ENCODE data around the gene HK3.

HK3 gene

GRCh38 chr5:176899296-176899891, at the start of gene HK3:
TSS of gene HK3 (minus strand) at chr5:176899346. CDS start at chr5:176896159, 3,187 bp downstream.
- in situ Hi-C loops (cut with MboI; ENCODE audit: low pct_unique_long_range_greater_than_20kb, low sequenced_read_pairs, unreplicated experiment) = no loop called here
- no peak for TF ChIP-seq CTCF (IDR thresholded peaks at IDR 0.05; ENCODE audit: extremely low read depth, insufficient read depth, missing control alignments)

GRCh38 chr5:176948458-176948857, 49.3 kb upstream of the HK3 start:
- no peak for TF ChIP-seq CTCF (IDR thresholded peaks at IDR 0.05; ENCODE audit: extremely low read depth, insufficient read depth, missing control alignments)

More at GRCh38 chr5:176899296-176899891, at the start of gene HK3:
- DNase-seq (ENCODE audit: low spot score) = no peak

GRCh38 chr5:176947847-176948246, 48.7 kb upstream of the HK3 start:
- in situ Hi-C loops (cut with MboI; ENCODE audit: low pct_unique_long_range_greater_than_20kb, low sequenced_read_pairs, unreplicated experiment) = no loop called here
- no peak for TF ChIP-seq CTCF (IDR thresholded peaks at IDR 0.05; ENCODE audit: extremely low read depth, insufficient read depth, missing control alignments)
- DNase-seq (ENCODE audit: low spot score) = no peak

More at GRCh38 chr5:176948458-176948857, 49.3 kb upstream of the HK3 start:
- DNase-seq (ENCODE audit: low spot score) = no peak
- in situ Hi-C loops (cut with MboI; ENCODE audit: low pct_unique_long_range_greater_than_20kb, low sequenced_read_pairs, unreplicated experiment) = no loop called here

- in situ Hi-C loops (cut with MboI; ENCODE audit: low pct_unique_long_range_greater_than_20kb, low sequenced_read_pairs, unreplicated experiment) = no loop called here
- DNase-seq (ENCODE audit: low spot score) = no peak
- no peak for TF ChIP-seq CTCF (IDR thresholded peaks at IDR 0.05; ENCODE audit: extremely low read depth, insufficient read depth, missing control alignments)
These were observed 45.1 kb upstream of the HK3 start for GRCh38 chr5:176944268-176944667.

- no peak for DNase-seq (ENCODE audit: low spot score)
- no peak for TF ChIP-seq CTCF (IDR thresholded peaks at IDR 0.05; ENCODE audit: extremely low read depth, insufficient read depth, missing control alignments)
- in situ Hi-C loops (cut with MboI; ENCODE audit: low pct_unique_long_range_greater_than_20kb, low sequenced_read_pairs, unreplicated experiment) = no loop called here
These were observed 44.7 kb upstream of the HK3 start for GRCh38 chr5:176943816-176944215.

- no peak for DNase-seq (ENCODE audit: low spot score)
- in situ Hi-C loops (cut with MboI; ENCODE audit: low pct_unique_long_range_greater_than_20kb, low sequenced_read_pairs, unreplicated experiment) = no loop called here
- TF ChIP-seq CTCF (IDR thresholded peaks at IDR 0.05; ENCODE audit: extremely low read depth, insufficient read depth, missing control alignments) = no peak
These were observed 42.8 kb upstream of the HK3 start for GRCh38 chr5:176941951-176942350.

All from GM13977 (cell line).